Islet precursor cell (in vitro differentiated cells): Measurements from ENCODE around the gene LGALS3.
"Not testable (repeated sequence)": the region's sequence is repeated elsewhere in the genome, so short reads cannot be mapped to it uniquely, and the experiment has no call there.

Experiments used
- DNase-seq: peaks from one replicate; pipeline ENCODE4 v3.0.0-alpha.2; 2018

LGALS3 gene

DNA sequence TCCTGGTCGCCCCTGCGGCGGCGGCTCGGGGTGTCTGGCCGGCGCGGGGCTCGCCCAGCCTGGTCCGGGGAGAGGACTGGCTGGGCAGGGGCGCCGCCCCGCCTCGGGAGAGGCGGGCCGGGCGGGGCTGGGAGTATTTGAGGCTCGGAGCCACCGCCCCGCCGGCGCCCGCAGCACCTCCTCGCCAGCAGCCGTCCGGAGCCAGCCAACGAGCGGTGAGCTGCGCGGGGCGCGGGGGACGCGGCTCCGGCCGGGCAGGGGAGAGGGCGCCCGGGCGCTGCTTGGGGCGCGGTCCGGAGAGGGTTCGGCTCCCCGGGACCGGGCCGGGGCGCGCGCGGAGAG, at the start of gene LGALS3:
Gene LGALS3 (plus strand): TSS at position 167 of the 342 bp plus-strand sequence. CDS start 8,122 bp downstream, outside the sequence.
- peak; percentile 76 for DNase-seq

DNA sequence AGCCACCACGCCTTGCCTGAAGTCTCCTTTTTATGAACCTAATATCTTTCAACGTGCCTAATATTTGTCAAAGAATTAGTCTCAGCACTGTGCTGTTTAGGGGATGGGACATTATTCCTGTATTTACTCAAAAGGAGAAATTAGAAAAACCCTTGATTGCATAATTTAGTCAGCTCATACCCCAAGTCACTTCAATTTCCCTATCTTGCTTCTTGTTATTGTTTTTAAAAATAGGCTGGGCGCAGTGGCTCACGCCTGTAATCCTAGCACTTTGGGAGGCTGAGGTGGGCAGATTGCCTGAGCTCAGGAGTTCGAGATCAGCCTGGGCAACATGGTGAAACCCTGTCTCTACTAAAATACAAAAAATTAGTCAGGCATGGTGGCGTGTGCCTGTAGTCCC, 49.1 kb upstream of the LGALS3 start:
- not testable (repeated sequence) for DNase-seq

DNA sequence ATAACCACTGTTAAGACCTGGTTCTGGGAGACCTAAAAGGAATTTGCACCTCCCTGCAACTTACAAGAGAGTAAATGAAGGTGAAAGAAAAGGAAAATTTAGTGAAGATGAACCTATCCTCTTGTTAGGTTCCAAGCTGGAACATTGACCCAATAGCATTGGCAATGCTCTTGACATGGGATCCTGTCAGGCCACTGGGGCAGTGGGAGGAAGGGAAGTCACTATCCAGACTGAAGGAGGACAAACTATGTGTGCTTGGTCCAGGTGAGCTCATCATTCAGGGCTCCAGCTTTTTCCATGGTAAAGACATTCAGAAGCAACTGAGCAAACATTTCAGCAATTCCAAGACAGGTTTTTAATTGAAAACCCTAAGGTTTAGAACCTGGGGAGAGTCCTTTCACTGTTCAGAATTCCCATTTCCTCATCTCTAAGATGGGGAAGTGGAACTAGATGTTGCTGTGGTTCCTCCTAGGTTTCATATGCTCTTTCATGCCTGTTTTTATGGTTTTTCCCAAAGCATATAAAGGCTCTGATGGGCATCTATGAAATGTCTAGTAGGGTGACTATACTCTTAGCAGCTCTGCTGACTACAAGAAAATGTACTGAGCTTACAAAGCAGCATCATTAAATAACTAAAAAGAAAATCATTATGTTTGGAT, 44.5 kb upstream of the LGALS3 start:
- no peak for DNase-seq

DNA sequence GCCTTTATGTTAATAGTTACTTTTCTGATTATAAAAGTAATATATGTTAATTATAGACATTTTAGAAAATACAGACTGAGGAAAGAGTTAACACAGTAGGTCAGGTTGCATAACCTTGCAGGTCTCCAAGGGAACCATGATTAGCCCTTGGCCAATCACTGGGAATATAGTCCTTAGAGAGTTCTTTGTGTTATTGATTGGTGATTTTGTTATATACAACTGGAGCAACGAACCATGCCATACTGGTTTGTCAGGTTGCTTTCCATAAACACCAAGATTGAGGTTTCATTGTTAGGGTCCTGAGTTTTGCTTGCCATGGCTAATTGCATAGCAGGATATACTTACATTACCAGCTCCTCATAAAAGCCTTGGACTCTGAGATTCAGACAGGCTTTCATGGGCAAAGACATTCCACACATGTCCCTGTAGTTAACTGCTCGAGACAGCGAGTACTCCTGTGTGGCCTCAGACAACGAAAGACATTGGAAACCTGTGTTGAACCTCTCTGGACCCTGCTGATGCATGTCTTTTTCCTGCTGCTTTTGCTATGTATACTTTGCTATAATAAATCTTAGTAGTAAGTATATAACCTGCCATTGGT, 43.9 kb upstream of the LGALS3 start:
- DNase-seq = no peak

DNA sequence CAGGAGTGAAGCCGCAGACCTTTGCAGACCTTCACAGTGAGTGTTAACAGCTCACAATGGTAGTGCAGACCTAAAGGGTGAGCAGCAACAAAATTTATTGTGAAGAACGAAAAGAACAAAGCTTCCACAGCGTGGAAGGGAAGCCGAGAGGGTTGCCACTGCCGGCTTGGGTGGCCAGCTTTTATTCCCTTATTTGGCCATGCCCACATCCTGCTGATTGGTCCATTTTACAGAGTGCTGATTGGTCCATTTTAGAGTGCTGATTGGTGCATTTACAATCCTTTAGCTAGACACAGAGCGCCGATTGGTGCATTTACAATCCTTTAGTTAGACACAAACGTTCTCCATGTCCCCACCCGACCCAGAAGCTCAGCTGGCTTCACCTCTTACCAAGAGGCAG, 42.1 kb upstream of the LGALS3 start:
- DNase-seq = no peak

DNA sequence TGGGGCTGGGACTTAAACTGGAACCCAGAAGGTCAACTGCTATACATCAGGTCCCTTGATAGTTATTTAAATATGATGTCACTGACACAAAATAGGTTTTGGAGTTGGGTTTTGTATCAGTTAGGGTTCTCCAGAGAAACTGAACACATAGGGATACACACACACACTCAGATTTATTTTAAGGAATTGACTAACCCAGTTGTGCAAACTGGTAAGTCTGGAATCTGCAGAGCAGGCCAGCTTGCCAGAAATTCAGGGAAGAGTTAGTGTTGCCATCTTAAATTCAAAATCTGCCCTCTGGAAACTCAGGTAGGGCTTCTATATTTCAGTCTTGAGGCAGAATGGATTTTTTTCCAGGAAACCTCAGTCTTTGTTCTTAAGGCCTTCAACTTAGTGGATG, 40.7 kb upstream of the LGALS3 start:
- no peak for DNase-seq

DNA sequence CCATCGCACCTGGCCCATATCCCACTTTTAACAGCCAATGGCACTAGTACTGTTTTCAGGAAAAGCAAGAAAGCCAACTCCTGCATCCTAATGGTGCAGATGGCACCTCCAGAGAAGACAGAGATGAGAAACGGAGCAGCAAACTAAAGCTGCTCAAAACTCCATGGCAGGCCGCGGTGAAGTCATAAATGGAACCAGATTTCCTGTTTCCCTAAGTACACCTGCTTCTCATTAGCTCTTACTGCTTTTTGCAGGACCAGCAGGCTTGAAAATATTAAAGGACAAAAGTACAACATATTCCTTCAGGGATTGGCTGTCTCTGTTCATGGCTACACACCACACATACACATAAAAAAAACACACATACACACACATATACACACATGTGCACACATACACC, 36.7 kb upstream of the LGALS3 start:
- no peak for DNase-seq

DNA sequence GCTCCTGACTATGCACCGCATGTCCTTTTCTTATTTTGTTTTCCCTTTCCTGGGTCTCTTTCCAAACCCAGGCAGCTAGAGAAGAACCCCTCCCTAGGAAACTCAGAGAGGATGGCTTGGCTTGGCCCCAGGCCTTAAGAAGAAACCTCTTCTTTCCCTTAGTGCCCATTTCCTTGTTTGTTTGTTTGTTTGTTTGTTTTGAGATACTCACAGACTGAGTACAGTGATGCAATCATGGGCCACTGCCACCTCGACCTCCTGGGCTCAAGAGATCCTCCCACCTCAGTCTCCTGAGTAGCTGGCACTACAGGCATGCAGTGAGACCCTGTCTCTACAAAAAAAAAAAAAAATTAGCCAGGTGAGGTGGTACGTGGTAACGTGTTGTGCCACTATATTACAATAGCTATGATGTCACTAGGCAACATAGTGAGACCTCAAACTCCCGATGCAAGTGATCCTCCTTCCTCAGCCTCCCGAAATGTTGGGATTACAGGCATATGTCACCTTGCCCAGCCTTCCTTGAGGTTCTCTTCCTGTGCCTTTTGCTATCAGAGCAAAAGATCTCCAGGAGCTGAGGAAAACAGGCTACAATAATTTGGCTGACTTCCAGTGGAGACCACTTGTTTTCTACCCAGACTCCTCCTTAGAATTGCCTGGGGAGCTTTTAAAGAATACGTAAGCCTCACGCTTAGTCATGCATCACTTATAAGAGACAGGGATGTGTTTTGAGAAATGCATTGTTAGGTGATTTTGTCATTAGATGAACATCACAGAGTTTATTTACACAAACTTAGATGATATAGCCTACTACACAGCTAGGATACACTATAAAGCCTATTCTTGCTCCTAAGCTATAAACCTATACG, 34.5 kb upstream of the LGALS3 start:
- peak; percentile 79 for DNase-seq

DNA sequence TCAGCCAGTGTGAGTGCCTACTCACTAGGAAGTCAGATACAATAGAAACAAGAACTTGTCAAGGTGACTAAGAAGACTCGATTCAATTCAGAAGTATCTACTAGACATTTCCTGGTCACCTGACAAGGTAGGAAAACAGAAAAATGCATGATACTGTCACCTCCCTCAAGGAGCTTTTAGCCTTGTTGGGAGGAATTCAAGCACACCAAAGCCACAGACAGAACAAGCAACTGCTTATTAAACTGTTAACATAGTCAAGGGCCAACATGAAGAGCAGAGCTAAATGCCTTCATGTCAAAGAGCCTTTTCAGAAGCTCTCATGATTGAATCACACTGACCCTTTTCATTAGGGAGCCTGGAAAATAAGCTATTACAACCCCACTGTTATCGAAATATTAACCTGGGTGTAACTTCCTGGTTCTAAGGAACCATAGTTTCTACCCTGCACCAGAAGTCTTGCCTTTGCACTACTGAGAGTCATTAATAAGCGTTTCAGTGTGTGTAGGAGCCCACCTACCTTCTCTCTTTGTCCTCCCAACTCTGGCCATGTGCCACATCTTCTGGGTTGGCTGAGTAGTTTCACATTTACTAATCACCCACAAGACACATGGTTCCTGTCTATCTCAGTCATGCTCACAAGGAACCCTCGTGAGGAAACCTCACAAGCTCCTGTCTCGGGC, 31.0 kb upstream of the LGALS3 start:
- no peak for DNase-seq

DNA sequence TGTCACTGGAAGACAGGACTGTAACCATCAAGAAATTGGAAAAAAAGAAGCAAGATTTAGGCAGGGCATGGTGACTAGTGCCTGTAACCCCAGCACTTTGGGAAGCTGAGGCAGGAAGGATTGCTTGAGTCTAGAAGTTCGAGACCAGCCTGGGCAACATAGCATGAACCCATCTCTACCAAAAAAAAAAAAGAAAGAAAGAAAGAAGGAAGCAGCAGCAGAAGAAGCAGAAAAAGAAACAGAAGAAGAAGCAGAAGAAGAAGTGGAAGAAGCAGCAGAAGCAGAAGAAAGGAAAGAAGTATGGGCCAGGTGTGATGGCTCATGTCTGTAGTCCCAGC, 30.5 kb upstream of the LGALS3 start:
- DNase-seq = no peak

DNA sequence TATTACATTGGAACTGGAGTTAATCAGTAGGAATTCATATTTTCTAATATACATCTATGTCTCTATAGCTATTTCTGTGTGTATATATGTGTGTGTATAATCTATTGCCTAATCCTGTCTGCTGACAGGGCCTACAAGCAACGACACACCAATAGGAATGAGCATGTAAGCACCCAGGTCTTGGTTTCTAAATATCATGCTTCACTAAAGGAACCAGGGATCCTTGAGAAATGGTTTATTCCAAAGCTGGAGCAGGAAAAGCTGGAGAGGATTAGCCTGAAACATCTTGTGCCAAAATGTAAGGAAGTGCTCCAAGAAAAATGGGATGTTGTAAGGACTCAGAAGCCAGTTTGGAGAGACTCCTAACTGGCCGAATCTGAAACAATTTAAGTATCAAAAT, 29.3 kb upstream of the LGALS3 start:
- no peak for DNase-seq

DNA sequence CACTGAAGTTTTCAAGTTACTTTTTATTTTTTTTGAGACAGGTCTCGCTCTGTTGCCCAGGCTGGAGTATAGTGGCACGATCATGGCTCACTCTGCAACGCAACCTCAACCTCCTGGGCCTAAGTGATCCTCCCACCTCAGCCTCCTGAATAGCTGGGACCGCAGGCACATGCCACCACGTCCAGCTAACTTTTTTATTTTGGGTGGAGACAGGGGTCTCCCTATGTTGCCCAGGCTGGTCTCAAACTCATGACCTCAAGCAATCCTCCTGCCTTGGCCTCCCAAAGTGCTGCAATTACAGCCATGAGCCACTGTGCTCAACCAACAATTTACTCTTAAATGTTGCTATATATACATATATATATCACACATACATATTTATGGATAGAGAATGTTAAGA, 27.4 kb upstream of the LGALS3 start:
- DNase-seq = no peak

DNA sequence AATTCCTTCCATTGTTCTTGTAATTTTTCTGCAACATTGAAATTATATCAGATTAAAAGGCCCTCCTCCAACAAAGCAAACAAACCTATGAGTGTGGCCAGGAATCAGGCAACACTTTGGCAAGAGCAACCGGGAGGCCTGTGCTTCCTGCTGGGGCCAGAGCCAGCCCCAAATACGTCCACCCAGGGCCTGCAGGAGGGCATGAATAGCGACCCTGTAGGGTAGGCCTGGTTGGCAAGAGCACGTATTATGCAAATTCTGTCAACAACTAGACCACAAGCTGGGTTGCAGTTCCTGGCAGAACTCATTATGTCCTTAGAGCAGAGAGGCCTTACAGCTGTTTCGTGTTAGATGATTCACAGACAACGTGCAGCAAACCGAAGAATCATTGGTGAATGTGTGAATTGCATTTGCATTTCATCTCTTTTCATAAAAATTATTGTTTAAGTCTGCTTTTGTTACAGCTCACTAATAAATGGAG, 26.9 kb upstream of the LGALS3 start:
- peak; percentile 85 for DNase-seq

DNA sequence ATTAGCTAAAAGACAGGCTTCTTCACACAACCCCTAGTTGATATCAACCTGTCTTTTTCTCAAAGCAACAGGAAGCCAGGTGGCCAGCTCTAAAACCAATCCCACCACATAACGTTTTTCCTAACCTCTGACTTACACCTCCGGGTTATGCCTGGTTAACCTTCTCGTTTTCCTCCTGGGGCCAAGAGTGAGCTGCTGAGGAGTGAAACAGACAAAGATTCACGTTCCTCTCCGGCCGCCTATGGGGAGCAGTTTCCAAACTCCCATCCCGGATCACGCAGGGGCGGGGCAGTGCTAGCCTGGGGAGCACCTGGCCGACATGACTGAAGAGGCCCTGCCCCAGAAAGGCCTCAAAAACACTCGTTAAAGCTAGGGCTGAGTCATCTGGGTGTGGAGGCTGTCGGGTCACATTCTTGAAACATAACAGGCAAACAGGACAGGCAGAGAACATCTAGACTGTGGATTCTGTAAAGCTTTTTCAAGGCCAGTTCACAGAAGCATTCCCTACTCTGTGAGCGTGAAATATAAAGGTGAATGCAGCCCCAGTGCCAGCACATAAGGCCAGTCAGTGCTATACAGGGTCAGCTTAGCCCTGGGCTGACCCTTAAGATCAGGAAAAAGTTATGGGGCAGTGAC, 25.9 kb upstream of the LGALS3 start:
- DNase-seq = peak; percentile 99

DNA sequence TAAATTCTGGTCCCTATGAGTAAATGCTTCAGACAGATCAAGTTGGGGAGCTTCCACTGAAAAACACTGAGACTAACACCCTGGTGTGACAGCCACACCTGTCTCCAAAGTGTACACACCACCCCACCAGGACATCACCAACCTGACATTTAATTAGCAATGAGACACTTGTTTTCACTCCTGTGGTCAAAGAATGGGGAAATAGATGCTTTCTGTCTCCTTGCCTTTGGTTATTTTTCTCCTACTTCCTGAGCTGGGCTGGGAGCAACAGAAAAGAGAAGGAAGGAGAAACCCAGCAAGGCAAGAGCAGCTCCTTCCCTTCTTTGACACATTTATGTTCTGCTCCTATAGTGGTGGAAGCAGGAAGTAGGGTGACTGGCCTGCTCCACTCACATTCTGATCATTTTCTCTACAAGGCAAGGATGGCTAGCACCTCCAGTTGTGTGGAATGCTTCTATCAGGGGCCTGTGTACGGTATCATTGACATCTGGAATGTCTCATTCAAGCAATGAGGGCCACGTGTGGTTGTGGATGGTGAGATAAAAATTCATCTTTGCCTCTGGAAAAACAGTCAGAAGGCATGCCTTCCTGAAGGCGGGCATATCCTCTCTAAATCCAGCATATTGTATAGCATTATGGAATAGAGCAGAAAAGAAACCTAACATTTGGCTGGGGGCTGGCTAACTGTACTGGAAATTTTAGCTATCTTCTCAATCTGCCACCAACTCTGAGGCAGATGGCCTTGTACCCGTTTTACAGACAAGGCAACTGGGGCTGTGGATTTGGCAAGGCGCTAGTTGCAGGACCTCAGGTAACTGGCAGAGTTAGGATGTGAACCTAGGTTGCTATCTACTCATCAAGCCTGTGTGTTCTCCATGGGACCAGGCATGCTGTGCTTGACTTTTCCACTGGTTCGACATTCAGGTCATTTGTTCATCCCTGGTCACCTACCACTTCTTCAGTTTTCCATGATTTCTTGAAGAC, 24.8 kb upstream of the LGALS3 start:
- no peak for DNase-seq

DNA sequence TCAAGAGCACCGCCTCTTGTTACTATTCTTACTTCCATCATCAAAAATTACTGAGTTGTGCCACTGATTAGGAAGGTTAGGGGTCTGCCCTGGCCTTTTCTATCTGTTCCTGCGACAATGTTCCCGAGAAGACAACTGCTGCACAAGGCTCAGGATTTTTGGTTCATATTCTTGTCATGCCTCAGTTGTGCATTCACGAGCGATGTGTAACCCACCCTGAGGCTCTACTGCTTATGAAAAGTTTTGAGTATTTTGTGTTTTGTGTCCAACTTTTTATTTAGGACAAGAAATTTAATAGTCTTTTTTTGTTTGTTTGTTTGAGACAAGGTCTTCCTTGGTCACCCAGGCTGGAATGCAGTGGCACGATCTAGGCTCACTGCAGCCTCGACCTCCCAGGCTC, 23.1 kb upstream of the LGALS3 start:
- DNase-seq = no peak

DNA sequence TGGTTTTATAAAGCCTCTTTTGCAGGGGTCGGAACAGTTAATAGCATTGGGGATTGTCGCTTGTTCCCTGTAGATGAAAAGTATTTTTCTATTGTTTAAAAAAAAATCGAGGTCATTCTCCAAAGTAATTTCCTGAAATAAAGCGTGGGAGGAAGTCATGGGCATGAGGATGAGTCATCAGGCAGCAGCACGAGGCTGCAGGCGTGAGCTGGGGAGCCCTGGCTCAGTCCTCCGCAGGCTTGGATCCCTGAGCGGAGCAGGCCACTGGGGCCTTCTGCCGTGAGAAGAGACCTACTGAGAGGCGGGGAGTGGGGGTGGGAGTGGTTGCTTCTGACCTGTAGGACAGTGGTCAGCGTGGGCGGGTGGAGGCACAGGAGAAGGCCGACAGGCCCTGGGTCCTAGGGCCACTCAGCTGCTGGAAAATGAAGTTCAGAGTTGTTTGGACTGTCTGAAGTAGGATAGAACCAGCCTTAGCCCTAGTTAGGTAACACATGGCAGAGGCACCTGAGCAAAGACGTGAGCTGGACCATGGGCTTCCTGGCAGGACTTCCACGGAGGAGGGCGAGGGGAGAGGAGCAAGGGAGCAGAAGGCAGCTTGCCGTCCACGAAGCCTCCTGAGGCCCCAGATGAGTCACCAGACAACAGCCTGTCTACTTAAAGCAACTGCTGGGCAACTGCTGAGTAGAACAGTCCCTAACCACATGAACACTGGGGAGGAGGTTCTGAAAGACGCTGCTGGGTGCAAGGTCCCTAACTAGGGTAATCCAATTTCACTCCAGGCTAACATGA, 21.1 kb upstream of the LGALS3 start:
- DNase-seq = peak; percentile 87

DNA sequence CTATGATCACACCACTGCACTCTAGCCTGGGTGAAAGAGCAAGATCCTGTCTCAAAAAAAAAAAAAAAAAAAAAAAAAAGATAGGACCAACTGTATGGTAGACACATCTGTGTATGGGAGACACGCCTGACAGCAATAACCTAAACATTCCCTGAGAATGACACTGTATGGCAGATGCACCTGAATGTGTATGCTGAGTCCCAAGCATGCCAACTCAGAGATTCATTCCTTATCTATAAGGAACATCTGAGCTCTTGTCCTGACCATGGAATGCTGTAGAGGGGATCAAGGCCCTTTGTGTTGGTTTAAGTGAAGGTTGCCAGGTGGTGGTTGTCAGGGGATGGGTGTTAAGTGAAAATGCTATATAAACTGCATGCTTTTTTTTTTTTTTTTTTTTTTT, 19.2 kb upstream of the LGALS3 start:
- no peak for DNase-seq

DNA sequence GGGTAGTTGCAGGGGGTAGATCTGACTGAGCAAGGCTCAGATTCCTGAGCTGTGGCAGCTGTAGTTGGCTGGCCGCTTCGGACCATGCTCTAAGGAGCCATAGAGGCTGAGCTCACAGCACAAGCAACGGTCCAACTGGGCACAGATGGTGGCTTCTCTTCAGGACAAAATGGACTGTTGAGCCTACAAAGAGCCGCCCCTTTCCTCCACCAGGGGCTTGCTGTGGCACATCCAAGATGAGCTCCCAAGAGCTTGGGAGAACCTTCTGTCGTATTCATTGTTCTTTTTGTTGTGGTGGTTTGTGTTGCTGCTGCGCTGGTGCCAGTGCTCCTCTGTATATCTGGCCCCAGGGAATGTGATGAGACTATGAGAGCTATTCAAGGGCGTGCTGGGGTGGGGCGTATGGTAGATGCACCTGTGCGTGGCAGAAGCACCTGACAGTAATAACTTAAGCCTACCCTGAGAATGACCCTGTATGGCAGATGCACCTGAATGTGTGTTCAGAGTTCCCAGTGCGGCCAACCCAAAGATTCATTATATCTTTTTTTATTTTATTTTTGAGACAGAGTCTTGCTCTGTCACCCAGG, 17.8 kb upstream of the LGALS3 start:
- no peak for DNase-seq

DNA sequence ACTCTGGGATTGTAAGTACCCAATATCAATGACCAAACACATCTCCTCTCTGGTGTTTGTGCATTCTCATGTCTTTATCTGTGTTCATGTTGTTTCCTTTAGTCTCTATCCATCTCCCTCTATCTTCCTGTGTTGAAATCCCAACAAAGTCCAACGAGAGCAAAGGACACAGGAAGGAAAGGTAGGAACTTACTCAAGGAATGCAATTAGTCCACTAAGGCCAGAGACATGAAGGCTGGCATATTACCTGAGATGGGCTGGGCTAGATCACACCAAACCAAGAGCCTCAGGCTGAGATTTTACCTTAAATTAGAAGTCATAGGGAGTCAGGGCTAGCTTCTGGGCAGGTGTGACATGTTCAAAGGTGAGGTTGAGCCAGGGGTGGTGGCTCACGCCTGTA, 14.3 kb upstream of the LGALS3 start:
- no peak for DNase-seq

DNA sequence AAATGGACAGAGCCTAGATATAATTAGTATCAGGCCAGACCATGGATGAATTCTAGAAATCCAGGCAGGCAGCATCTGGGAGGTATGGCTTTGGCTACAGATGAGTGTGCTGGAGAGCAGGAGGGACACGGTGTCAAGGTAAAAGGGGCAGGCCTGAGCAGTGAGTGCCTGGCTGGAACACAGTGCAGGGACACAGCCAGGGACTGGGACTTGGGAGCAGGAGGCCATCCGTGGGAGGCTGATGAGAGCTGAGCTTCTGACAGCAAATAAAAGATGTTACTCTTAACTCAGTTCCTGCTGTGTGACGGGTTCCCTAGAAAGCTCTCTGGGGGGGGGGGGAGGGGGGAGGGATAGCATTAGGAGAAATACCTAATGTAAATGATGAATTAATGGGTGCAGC, 13.6 kb upstream of the LGALS3 start:
- DNase-seq = no peak
